CD4-positive, alpha-beta T cell (primary cell): Measurements from ENCODE around the gene ARHGEF33. TPM values are rescaled to one million over a fixed set of nuclear protein-coding genes. Genes with fewer than 3 reads are reported as not detected.

Source experiments
- ATAC-seq: fragments of 200-7000 bp; cut with Tn5 transposase; one replicate; pipeline ENCODE4 v1.10.0; 2022; ENCODE audit warnings: mild to moderate bottlenecking; ENCODE audit not compliant: poor library complexity
- CTCF ChIA-PET: fragments of 350-600 bp; sonication (Branson Sonifier 250); formaldehyde crosslinking; loops from one replicate; lab custom pipeline; 2021; ENCODE audit warnings: antibody characterized with exemption, inconsistent platforms; lab: Charles Lee
- POLR2A ChIA-PET: fragments of 350-600 bp; sonication (Branson Sonifier 250); formaldehyde crosslinking; loops from one replicate; lab custom pipeline; 2021; ENCODE audit warnings: antibody characterized with exemption, inconsistent platforms; lab: Charles Lee
- DNase-seq, 14 experiments: peaks; one replicate each; pipeline ENCODE4 v3.0.0-alpha.2; 2013 to 2020; ENCODE audit warnings: mixed read lengths in 2 of 14
- H3K27ac ChIP-seq, 2 donors: one replicate each; pipeline versions ENCODE4 v1.5.1 to v1.7.0; 2013; ENCODE audit warnings: low read length in 2 of 2, low read depth in 1 of 2, mild to moderate bottlenecking in 1 of 2
- H3K27me3 ChIP-seq, 2 experiments: 1 replicate in 1 of 2; 2 replicates in 1 of 2; pipeline versions ENCODE4 v1.6.1 to v1.7.0; 2013; ENCODE audit warnings: low read length in 2 of 2, control low read depth in 1 of 2, mild to moderate bottlenecking in 1 of 2, moderate library complexity in 1 of 2; ENCODE audit not compliant: insufficient read depth in 2 of 2, control insufficient read depth in 1 of 2
- H3K36me3 ChIP-seq: one replicate; pipeline ENCODE4 v1.6.1; 2013; ENCODE audit warnings: low read length, control low read depth; ENCODE audit not compliant: insufficient read depth
- H3K4me1 ChIP-seq: one replicate; pipeline ENCODE4 v1.6.1; 2013; ENCODE audit warnings: low read length, control low read depth; ENCODE audit not compliant: insufficient read depth
- H3K4me3 ChIP-seq: one replicate; pipeline ENCODE4 v1.5.1; 2013; ENCODE audit warnings: mild to moderate bottlenecking, low read length, moderate library complexity
- H3K9me3 ChIP-seq, 2 experiments: 1 replicate in 1 of 2; 2 replicates in 1 of 2; pipeline versions ENCODE4 v1.6.1 to v1.7.0; 2013; ENCODE audit warnings: low read length in 2 of 2, mild to moderate bottlenecking in 2 of 2, control low read depth in 1 of 2, moderate library complexity in 1 of 2; ENCODE audit not compliant: control insufficient read depth in 1 of 2, insufficient read depth in 1 of 2
- H3K27ac Mint-ChIP-seq: one replicate; pipeline ENCODE4 v1.8.0; 2020; ENCODE audit warnings: mixed read lengths
- H3K27me3 Mint-ChIP-seq: one replicate; pipeline ENCODE4 v1.8.0; 2021; ENCODE audit warnings: mixed read lengths
- H3K36me3 Mint-ChIP-seq: one replicate; pipeline ENCODE4 v1.8.0; 2021; ENCODE audit warnings: low read depth, mixed read lengths
- H3K4me1 Mint-ChIP-seq: one replicate; pipeline ENCODE4 v1.8.0; 2021; ENCODE audit warnings: low read depth, mixed read lengths
- H3K4me3 Mint-ChIP-seq: one replicate; pipeline ENCODE4 v1.8.0; 2020; ENCODE audit warnings: mild to moderate bottlenecking, mixed read lengths
- H3K9me3 Mint-ChIP-seq: one replicate; pipeline ENCODE4 v1.8.0; 2020; ENCODE audit warnings: mixed read lengths
- intact Hi-C, 2 experiments: fragments of 100-400 bp; cut with DNase I in 1 of 2; cut with micrococcal nuclease in 1 of 2; formaldehyde crosslinking; loops; one replicate each; pipeline versions ENCODE4 v1.15.1 to v1.9.0; 2023 to 2025; cut with DNase I, micrococcal nuclease
- total RNA-seq, 174 experiments: library from RNA in 2 of 174; stranded (reverse) in 2 of 174; gene quantifications; one replicate each; pipeline ENCODE4 v1.2.3 and lab custom pipeline; 2021 to 2026
- TF ChIP-seq, protein P1 (sequence below): fragments of 200-600 bp; IDR thresholded peaks from one replicate; pipeline ENCODE4 v1.8.0; 2022; ENCODE audit warnings: antibody characterized with exemption, mild to moderate bottlenecking

The ARHGEF33 gene
- total RNA-seq, 2 experiments from 2014 or later, result not detected

DNA sequence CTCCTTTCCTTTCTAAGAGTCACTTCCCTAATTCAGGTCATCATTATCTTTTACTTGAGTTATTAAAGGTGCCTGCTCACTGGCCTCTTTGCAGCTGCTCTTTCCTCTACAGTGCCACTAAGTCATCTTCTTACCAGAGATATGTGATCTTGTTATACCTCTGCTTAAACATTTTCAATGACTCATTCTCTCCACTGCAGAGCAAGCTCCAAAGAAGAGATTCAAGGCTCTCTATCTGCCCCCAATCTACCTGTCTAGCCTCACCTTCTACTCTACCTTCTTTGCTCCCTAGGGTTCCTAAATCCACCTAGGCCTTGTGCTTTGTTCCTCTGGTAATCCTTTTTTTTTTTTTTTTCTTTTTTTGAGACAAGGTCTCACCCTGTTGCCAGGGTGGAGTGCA is 3.1 kb downstream of the ARHGEF33 start:
- H3K36me3 ChIP-seq, result no peaks in the 10 kb centered on the region
- ChIA-PET CTCF (no interaction called here), POLR2A (no interaction called here)
- DNase-seq (no peak), ATAC-seq (no peak)
- intact Hi-C loops, result no loop called here
- H3K9me3 ChIP-seq, result no peaks in the 10 kb centered on the region
- TF ChIP-seq, protein P1, sequence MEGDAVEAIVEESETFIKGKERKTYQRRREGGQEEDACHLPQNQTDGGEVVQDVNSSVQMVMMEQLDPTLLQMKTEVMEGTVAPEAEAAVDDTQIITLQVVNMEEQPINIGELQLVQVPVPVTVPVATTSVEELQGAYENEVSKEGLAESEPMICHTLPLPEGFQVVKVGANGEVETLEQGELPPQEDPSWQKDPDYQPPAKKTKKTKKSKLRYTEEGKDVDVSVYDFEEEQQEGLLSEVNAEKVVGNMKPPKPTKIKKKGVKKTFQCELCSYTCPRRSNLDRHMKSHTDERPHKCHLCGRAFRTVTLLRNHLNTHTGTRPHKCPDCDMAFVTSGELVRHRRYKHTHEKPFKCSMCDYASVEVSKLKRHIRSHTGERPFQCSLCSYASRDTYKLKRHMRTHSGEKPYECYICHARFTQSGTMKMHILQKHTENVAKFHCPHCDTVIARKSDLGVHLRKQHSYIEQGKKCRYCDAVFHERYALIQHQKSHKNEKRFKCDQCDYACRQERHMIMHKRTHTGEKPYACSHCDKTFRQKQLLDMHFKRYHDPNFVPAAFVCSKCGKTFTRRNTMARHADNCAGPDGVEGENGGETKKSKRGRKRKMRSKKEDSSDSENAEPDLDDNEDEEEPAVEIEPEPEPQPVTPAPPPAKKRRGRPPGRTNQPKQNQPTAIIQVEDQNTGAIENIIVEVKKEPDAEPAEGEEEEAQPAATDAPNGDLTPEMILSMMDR, result no peak
- Mint-ChIP-seq H3K27ac (no peak overlapping the region), H3K9me3 (no peaks in the 10 kb centered on the region), H3K4me3 (no peak overlapping the region), H3K27me3 (no peaks in the 10 kb centered on the region), H3K36me3 (no peaks in the 10 kb centered on the region), H3K4me1 (no peaks in the 10 kb centered on the region)
- no peak overlapping the region for H3K27ac ChIP-seq
- H3K4me3 ChIP-seq, result no peak overlapping the region
- H3K27me3 ChIP-seq, result no peaks in the 10 kb centered on the region
- H3K4me1 ChIP-seq, result no peaks in the 10 kb centered on the region

DNA sequence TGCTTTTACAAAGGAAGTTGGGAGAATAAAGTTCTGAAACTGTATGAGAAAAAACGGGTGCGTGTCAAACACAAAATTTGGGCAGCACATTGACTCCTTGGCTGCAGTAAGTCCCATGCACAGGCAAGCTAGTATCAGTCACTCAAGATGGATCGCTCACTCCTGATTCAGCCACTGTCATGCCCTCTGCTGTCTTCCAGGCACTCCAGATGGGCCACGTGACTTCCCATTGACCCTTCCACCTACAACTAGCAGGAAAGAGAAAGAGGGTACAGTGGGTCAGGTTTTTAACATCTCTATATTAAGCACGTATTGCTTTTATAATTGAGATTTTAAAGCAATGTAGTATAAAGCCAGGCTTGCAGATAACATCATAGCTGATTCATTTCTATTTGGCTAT is 8.6 kb downstream of the ARHGEF33 start:
- Mint-ChIP-seq H3K4me1 (no peaks in the 10 kb centered on the region), H3K27ac (no peak overlapping the region), H3K27me3 (no peaks in the 10 kb centered on the region), H3K36me3 (no peaks in the 10 kb centered on the region), H3K4me3 (no peak overlapping the region), H3K9me3 (no peaks in the 10 kb centered on the region)
- no peaks in the 10 kb centered on the region for H3K27me3 ChIP-seq
- intact Hi-C loops, result no loop called here
- no peaks in the 10 kb centered on the region for H3K4me1 ChIP-seq
- no peaks in the 10 kb centered on the region for H3K36me3 ChIP-seq
- TF ChIP-seq, protein P1, result no peak
- no peaks in the 10 kb centered on the region for H3K9me3 ChIP-seq
- POLR2A ChIA-PET, result no interaction called here
- DNase-seq, result no peak
- no peak overlapping the region for H3K27ac ChIP-seq
- CTCF ChIA-PET, result no interaction called here
- ATAC-seq, result no peak
- no peak overlapping the region for H3K4me3 ChIP-seq

DNA sequence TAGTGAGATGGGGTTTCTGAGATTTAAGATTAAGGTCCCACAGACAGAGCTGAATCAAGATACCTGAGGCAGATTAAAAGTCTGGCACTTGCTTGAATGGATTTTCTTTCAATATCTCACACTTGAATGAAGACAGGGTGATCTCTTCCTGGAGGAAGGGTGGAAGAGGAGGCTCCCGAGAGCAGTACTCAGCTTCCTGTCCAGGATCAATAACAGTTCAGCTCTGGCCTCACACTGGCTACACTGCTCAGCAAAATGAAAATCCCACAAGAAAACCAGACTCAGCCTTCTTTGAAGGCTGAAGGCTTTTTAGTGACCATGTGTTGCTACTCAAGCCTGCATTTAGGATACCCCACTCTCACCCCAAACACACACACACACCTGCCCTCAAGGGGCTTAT is 11.1 kb downstream of the ARHGEF33 start:
- Histone ChIP-seq H3K4me1 (no peaks in the 10 kb centered on the region), H3K27ac (no peak overlapping the region), H3K9me3 (no peaks in the 10 kb centered on the region), H3K4me3 (no peak overlapping the region), H3K27me3 (no peaks in the 10 kb centered on the region), H3K36me3 (no peaks in the 10 kb centered on the region)
- Mint-ChIP-seq H3K4me3 (no peak overlapping the region), H3K36me3 (no peaks in the 10 kb centered on the region), H3K4me1 (no peaks in the 10 kb centered on the region), H3K27me3 (no peaks in the 10 kb centered on the region), H3K27ac (no peak overlapping the region), H3K9me3 (no peaks in the 10 kb centered on the region)
- DNase-seq (no peak), ATAC-seq (no peak)
- TF ChIP-seq, protein P1, result no peak
- intact Hi-C loops, result no loop called here
- ChIA-PET POLR2A (no interaction called here), CTCF (no interaction called here)
